DOHH2 (cell line): ENCODE data around the gene PTGR2.

Experiments
- CTCF ChIP-seq: fragments of 200-600 bp; sonication (generic); IDR thresholded peaks from one replicate; pipeline ENCODE4 v1.5.1; 2014; ENCODE audit warnings: antibody characterized with exemption, mild to moderate bottlenecking, low read depth, low read length; ENCODE audit not compliant: poor library complexity, severe bottlenecking
- EZH2phosphoT487 ChIP-seq: fragments of 200-600 bp; sonication (generic); IDR thresholded peaks from 2 replicates; pipeline ENCODE4 v1.6.1; 2017; ENCODE audit warnings: borderline replicate concordance, mild to moderate bottlenecking, antibody characterized with exemption, low read length, moderate library complexity, mixed read lengths

DNA sequence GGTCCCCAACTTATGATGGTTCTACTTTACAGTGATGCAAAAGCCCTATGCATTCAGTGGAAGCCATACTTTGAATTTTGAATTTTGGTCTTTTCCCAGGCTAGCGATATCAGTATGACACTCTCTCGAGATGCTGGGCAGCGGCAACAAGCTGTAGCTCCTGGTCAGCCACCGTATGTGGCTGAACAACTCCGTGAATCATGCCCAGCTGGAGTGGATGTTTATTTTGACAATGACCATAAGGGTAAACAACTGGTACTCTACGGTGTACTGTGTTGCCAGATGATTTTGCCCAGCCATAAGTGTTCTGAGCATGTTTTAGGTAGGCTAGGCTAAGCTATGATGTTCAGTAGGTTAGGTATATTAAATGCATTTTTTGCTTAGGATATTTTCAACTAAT is 26.8 kb downstream of the PTGR2 start:
- no peak for TF ChIP-seq CTCF
- no peak for TF ChIP-seq EZH2phosphoT487
